ENCODE results near the gene ASB6. TPM values are rescaled to one million over a fixed set of nuclear protein-coding genes. Genes with fewer than 3 reads are reported as not detected.

Gene ASB6
- total and polyA plus RNA-seq, 2 of the 13 experiments (the other 11 are each of a cell fraction or from before 2014, with no cell fraction given) = 8.2 to 8.4 TPM

DNA sequence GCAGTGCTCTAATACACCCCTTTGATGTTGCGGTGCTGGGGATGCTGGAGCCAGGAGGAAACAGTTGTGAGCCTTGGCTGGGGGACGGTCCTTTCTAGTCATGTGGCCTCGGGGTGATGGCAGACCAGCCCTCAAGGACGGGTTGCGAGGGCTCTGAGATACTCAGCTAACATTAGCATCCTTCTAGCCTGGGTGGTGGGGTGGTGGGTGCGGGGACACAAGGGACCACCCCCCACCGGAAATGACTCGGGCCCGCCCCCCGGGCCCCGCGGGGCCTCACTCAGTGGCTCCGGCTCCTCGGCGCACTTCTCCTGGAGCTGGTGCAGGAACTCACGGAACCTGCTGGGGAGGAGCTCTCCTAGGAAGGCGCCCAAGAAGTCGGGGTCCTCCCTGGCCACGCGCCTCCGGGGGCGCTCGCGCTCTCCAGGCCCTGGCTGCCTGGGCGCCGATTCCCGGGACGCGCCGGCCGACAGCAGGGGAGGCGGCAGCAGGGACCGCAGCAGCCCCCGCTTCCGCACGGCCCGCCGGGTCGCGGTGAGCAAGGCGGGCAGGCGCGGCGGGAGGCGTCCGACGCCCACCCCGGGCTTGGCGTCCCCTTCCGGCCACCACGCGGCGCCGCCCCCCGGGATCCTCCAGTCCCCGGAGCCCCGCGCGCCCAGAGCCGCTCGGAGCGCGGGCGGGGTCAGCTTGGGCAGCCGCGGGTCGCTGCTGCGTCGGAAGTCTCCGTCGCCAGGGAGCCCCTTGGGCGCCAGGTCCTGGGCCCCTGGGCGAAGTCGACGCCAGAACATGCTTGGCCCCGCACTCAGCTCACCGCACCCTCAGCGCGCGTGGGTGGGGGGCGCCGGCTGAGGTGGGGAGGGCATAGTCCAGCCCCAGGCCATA, 21.9 kb downstream of the ASB6 start (continued):
- TF ChIP-seq, protein P1, sequence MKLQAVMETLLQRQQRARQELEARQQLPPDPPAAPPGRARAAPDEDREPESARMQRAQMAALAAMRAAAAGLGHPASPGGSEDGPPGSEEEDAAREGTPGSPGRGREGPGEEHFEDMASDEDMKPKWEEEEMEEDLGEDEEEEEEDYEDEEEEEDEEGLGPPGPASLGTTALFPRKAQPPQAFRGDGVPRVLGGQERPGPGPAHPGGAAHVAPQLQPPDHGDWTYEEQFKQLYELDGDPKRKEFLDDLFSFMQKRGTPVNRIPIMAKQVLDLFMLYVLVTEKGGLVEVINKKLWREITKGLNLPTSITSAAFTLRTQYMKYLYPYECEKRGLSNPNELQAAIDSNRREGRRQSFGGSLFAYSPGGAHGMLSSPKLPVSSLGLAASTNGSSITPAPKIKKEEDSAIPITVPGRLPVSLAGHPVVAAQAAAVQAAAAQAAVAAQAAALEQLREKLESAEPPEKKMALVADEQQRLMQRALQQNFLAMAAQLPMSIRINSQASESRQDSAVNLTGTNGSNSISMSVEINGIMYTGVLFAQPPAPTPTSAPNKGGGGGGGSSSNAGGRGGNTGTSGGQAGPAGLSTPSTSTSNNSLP (IDR thresholded peaks at IDR 0.05; ENCODE audit: low read depth, low read length) = no peak
- TF ChIP-seq CCDC6 (CRISPR knock-in tag; IDR thresholded peaks at IDR 0.05) (peak; percentile 71; the same call in 1 of the 2 replicates), ZNF713 (CRISPR knock-in tag; IDR thresholded peaks at IDR 0.05) (no peak), ZNF451 (CRISPR knock-in tag; IDR thresholded peaks at IDR 0.05) (no peak), NR2F2 (IDR thresholded peaks at IDR 0.05; ENCODE audit: borderline replicate concordance, low read depth) (no peak), AKAP8 (CRISPR knock-in tag; IDR thresholded peaks at IDR 0.05) (peak; percentile 98), ZNF841 (CRISPR knock-in tag; IDR thresholded peaks at IDR 0.05; ENCODE audit: borderline replicate concordance) (no peak), SIX1 (CRISPR knock-in tag; IDR thresholded peaks at IDR 0.05; ENCODE audit: borderline replicate concordance) (no peak), CBFB (CRISPR knock-in tag; IDR thresholded peaks at IDR 0.05) (0 out of 2 replicates have a peak, but pooled peaks have one; percentile 19), ZNF253 (CRISPR knock-in tag; IDR thresholded peaks at IDR 0.05; ENCODE audit: borderline replicate concordance) (peak; percentile 75; the same call in 1 of the 2 replicates), HDAC2 (CRISPR knock-in tag; IDR thresholded peaks at IDR 0.05) (no peak), CREB1 (IDR thresholded peaks at IDR 0.05) (no peak), CREB1 (CRISPR knock-in tag; IDR thresholded peaks at IDR 0.05) (no peak), ZNF747 (CRISPR knock-in tag; IDR thresholded peaks at IDR 0.05; ENCODE audit: borderline replicate concordance) (no peak), ZNF878 (CRISPR knock-in tag; IDR thresholded peaks at IDR 0.05) (no peak), ESRRA (CRISPR knock-in tag; IDR thresholded peaks at IDR 0.05; ENCODE audit: low read depth) (no peak), KAT7 (CRISPR knock-in tag; IDR thresholded peaks at IDR 0.05; ENCODE audit: borderline replicate concordance) (no peak), SALL2 (CRISPR knock-in tag; IDR thresholded peaks at IDR 0.05) (no peak), HMG20A (CRISPR knock-in tag; IDR thresholded peaks at IDR 0.05; ENCODE audit: borderline replicate concordance) (no peak), ZNF274 (CRISPR knock-in tag; IDR thresholded peaks at IDR 0.05) (no peak), ZNF230 (CRISPR knock-in tag; IDR thresholded peaks at IDR 0.05) (no peak)
- TF ChIP-seq, protein P2, sequence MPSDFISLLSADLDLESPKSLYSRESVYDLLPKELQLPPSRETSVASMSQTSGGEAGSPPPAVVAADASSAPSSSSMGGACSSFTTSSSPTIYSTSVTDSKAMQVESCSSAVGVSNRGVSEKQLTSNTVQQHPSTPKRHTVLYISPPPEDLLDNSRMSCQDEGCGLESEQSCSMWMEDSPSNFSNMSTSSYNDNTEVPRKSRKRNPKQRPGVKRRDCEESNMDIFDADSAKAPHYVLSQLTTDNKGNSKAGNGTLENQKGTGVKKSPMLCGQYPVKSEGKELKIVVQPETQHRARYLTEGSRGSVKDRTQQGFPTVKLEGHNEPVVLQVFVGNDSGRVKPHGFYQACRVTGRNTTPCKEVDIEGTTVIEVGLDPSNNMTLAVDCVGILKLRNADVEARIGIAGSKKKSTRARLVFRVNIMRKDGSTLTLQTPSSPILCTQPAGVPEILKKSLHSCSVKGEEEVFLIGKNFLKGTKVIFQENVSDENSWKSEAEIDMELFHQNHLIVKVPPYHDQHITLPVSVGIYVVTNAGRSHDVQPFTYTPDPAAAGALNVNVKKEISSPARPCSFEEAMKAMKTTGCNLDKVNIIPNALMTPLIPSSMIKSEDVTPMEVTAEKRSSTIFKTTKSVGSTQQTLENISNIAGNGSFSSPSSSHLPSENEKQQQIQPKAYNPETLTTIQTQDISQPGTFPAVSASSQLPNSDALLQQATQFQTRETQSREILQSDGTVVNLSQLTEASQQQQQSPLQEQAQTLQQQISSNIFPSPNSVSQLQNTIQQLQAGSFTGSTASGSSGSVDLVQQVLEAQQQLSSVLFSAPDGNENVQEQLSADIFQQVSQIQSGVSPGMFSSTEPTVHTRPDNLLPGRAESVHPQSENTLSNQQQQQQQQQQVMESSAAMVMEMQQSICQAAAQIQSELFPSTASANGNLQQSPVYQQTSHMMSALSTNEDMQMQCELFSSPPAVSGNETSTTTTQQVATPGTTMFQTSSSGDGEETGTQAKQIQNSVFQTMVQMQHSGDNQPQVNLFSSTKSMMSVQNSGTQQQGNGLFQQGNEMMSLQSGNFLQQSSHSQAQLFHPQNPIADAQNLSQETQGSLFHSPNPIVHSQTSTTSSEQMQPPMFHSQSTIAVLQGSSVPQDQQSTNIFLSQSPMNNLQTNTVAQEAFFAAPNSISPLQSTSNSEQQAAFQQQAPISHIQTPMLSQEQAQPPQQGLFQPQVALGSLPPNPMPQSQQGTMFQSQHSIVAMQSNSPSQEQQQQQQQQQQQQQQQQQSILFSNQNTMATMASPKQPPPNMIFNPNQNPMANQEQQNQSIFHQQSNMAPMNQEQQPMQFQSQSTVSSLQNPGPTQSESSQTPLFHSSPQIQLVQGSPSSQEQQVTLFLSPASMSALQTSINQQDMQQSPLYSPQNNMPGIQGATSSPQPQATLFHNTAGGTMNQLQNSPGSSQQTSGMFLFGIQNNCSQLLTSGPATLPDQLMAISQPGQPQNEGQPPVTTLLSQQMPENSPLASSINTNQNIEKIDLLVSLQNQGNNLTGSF (CRISPR knock-in tag; IDR thresholded peaks at IDR 0.05) = no peak
- TF ChIP-seq, protein P3, sequence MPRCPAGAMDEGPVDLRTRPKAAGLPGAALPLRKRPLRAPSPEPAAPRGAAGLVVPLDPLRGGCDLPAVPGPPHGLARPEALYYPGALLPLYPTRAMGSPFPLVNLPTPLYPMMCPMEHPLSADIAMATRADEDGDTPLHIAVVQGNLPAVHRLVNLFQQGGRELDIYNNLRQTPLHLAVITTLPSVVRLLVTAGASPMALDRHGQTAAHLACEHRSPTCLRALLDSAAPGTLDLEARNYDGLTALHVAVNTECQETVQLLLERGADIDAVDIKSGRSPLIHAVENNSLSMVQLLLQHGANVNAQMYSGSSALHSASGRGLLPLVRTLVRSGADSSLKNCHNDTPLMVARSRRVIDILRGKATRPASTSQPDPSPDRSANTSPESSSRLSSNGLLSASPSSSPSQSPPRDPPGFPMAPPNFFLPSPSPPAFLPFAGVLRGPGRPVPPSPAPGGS (CRISPR knock-in tag; IDR thresholded peaks at IDR 0.05) = peak; percentile 75
